GM18870 (cell line): ENCODE data around the gene NT5DC2.
"Not testable (repeated sequence)": the region's sequence is repeated elsewhere in the genome, so short reads cannot be mapped to it uniquely, and the experiment has no call there.

Source experiments
- ATAC-seq: cut with Tn5 transposase; IDR thresholded peaks from one replicate; pipeline ENCODE4 v1.9.1; 2021; ENCODE audit warnings: moderate library complexity; ENCODE audit not compliant: unreplicated experiment

The NT5DC2 gene

DNA sequence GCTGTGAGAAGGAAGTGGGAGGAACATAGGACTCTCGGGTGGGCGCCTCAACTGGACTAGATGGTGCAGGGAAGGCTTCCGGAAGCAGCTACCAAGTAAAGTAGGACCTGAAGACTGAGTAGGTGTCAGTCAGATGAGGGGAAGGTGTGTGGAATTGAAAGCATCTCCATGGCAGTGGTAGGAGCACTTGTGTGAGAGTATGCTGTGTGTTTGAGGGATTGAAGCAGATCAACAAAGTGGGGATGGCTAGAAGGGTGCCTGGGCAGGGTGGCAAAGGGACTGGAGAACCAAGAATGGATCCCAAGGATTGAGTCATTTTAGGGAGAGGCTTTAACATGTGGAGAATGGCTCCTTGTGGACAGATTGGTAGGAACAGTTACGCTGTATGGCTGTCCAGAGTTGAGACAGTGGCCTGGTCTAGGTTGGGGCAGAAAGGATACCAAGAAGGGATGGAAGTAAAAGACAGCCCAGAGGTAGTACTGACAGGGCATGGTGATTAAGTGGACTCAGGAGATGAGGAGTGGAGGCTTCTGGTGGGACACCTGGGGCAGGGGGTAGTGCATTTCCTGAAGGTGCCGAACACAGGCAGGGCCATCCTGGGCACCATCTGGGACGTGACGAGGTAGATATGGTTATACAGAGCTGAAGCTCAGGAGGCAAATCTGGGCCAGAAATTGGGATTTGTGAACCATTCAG lies 4.2 kb upstream of the NT5DC2 start:
- no peak for ATAC-seq

GRCh38 chr3:52537165-52537620 lies 3.5 kb upstream of the NT5DC2 start:
- ATAC-seq: no peak

DNA sequence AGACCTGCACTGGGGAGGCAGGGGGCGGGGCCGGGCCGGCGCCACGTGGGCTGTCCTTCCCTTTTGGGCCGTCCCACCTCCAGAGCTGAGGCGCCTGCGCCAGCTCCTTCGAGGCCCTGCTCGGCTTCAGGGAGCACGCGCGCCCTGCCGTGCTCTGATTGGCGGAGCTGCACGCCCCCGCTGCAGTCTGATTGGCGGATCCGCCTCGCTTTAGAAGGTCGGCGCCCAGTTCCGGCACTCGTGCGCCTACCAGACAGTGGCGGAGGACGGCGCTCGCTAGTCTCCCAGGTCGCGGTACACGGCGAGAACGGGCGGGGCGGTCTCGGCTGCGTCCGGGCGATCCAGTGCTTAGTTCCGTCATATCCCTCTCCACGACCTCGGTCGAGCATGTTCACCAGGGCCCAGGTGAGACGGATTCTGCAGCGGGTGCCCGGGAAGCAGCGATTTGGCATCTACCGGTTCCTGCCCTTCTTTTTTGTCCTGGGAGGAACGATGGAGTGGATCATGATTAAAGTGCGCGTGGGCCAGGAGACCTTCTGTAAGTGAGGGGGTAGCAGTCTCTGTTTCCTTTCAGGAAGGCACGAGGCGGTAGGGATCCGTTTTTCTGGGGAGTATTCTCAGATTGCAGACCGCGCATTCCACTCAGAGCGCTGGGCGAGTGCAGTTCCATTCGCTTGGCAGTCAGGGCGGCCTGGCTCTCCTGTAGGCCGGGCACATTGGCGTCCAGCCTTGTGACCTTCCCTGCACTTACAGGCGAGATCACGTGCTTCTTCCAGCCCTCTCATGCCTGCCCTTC lies 2.9 kb upstream of the NT5DC2 start, which contains the start of gene UQCC5:
UQCC5 (plus strand) TSS at position 237 of the 796 bp plus-strand sequence; CDS start at position 388, 151 bp downstream.
- ATAC-seq: peak; percentile 88

DNA sequence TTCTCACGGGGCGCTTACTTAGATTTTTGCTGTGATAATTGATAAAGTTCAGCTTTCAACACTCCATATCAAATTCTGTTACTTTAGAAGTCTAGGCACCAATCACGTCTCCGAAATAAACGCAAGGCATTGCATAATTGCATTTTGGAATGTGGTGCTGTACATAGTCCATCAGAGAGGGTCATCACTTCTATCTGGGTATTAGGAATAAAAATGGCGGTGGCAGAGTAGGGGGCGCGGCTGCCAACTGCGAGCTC lies 2.4 kb upstream of the NT5DC2 start:
- ATAC-seq: no peak

DNA sequence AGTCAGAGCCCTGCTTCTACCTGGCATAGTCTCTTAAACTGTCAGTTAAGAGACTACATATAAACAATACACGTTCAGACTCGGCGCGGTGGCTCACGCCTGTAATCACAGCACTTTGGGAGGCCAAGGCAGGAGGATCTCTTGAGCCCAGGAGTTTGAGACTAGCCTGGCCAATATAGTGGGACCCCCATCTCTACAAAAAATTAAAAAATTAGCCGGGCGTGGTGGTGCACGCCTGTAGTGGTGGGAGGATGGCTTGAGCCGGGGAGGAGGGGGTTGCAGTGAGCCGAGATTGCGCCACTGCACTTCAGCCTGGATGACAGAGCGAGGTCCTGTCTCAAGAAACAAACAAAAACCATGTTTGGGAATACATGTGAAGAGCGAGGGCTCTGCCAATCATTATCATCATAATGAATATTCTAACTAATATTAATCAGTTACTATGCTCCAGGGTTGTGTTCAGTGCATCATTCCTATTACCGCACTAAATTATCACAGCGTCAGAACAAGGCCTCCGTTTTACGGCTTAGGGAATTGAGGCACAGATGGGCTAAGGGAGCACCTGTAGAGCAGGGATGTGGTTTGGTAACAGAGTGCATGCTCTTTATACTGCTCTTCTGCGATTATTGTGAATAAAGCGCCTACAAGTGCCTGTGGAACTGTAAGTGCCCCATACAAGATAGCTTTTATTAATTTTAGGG lies 1.9 kb upstream of the NT5DC2 start:
- ATAC-seq: no peak

DNA sequence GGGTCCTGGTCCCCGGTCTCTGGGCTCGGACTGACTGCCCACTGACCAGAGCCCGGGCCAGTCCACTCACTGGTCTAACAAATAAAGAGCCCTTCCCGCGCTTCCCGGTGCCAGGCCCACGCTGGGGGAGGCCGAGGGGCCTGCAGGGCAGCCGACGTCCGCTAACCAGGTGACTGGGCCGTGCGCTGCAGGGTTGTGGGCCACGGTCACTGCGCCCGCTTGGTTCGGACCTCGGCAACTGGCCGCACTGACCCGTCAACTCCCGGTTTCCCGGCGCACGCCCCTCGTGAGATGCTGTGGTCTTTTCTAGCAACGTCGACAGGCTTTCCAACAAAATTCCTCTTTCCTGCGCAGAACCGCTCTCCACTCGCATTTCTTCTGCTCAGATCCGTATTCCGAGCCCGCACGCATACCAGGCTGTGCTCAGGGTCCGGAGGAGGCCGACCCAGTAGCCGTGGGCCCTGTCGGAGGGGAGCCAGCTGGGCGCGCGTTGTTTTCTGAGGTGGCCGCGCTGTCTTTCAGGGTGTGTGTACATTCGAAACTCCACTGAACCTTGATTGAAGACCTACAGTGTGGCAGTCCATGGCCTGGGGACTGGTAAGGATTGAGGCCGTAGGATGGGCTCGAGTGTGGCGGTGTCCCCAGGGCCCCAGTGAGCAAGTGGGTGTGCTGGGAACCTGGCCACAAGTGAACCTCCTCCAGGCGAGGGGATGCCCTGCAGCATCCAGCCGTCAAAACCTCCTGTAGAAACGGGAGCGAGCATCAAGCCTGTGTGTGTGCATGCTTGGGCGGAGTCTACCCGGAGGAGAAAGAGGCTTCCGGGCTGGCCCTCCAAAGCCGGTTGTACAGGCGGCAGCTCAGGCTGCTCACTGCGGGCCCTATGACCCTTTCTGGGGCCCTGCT lies 875 bp upstream of the NT5DC2 start:
- ATAC-seq: no peak

GRCh38 chr3:52532838-52533622 lies 627 bp downstream of the NT5DC2 start:
- no peak for ATAC-seq

DNA sequence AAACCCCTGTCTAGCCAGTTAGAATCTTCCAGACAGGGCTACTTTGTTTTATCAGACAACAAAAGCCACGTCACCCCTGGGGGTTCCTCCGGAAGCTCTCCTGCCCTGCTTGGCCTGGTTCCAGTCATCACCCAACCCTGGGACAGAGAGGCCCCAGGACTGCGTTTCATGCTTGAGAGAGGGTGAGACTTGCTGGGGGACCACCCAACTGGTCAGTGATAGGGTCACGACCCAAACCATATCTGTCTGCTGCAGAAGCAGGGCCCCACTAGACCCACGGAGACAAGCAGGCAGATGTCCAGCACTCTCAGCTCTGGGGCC lies 1.2 kb downstream of the NT5DC2 start:
- ATAC-seq: no peak

- no peak for ATAC-seq
Observed at GRCh38 chr3:52531860-52532516, 1.7 kb downstream of the NT5DC2 start.

- no peak for ATAC-seq
Observed at GRCh38 chr3:52530918-52531826, 2.5 kb downstream of the NT5DC2 start.

- no peak for ATAC-seq
Observed at GRCh38 chr3:52529376-52530333, 4.0 kb downstream of the NT5DC2 start.

GRCh38 chr3:52528586-52529375 lies 4.9 kb downstream of the NT5DC2 start:
- no peak for ATAC-seq

GRCh38 chr3:52527732-52528585 lies 5.7 kb downstream of the NT5DC2 start:
- no peak for ATAC-seq

DNA sequence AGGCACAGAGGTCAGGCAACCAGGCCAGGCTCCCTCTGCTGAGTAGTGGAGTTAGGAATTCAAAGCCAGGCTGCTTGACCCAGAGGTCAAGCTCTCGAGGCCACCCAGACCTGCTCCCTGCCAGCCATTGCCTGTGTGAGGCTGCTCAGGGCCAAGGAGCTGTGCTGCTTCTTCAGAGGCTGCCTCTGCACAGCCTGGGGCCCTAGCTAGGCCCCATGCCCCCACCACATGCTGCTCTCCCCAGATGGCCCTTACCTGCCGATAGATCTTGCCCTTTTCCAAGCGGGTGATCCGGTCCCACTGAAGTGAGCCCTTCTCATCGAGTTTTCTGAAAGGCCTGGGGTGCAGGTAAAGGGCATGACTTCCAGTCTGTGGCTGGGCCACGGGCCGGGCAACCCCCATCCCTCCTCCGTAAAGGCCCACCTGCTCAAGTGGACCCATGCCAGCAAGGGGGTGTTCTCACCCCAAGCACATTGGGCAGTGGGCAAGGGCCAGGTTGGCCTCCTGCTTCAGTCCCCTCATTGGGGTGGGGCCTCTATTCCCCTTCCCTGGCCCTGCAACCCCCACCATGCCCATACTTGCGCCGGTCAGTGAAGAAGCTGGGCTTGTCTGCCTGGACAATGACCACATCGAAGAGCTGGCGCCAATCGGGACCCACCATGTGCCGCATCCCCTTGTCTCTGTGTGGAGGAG lies 6.5 kb downstream of the NT5DC2 start:
- no peak for ATAC-seq

DNA sequence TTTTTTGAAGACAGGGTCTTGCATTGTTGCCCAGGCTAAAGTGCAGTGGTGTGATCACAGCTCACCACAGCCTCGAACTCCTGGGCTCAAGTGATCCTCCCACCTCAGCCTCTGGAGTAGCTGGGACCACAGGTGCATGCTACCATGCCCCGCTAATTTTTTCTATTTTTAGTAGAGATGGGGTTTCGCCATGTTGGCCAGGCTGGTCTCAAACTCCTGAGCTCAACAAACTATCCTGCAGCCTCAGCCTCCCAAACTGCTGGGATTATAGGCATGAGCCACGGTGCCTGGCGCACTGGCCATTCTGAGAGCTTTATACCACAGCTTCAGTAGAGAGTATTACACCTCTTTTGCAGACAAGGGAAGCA lies 7.0 kb downstream of the NT5DC2 start:
- not testable (repeated sequence) for ATAC-seq
